Anterior cingulate cortex (tissue), 58 donors: ENCODE measurements around the gene FOSL2.

ENCODE experiments used
- DNase-seq, 58 donors: peaks; one replicate each; lab custom pipeline; 2025; lab: John Stamatoyannopoulos, UW

The FOSL2 gene

DNA sequence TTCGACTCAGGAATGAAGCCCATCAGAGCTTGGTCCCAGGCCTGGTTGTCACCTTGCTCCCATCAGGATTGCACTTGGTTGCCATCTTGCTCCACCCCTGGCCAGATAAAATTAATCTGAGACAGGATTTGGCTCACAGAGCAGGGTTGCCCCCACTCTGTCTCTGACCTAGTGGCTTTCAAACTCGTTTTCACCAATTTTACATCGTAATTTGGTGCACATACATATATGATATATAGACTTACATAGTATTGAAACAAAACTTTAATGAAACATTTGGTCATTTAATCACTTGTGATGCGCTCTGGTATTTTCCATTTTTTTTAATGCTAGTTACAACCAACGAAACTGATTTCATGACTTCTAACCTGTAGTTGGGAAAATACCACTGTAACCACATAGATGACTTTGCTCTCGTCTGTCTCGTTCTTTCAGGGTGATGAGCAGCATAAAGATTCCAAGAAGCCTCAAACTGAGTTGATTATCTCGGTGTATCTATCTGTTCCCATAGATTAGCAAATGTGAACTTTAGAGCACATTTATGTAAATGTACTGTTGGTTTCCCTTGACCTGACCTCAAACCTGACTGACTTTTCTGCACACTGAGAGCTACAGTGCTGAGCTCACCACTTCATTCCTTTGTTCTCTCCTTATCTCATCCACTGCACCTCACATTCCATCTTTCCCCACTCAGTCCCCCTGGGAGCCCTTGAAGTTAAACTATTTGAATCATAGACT lies 72.7 kb downstream of the FOSL2 start:
- DNase-seq, result no peak
